ENCODE data around the gene RNU7-1. TPM values are rescaled to one million over a fixed set of nuclear protein-coding genes. Genes with fewer than 3 reads are reported as not detected.

RNU7-1 gene
- total and polyA plus RNA-seq, 10 of the 15 experiments (the other 5 are each of a cell fraction or from before 2014, with no cell fraction given) = not detected

DNA sequence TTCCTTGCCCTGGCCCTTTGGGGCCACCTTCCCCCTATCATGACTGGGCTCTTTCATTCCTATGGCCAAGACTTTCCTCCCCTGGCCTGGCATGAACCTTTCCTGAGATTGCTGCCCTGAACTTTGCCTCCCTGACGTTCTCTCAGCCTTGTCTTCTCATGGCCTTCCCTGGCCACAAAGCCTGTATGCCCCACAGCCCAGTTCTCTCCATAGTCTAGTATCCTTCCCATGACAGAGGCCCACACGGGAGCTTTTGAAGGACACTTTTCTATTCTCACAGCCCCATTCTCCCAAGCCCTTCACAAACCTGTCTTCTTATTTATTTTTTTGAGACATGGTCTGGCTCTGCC, 4.5 kb upstream of the RNU7-1 start:
- peaks cover 24% of the 10 kb centered on the region for H3K79me2 ChIP-seq (ENCODE audit: control insufficient read depth, insufficient read depth, low read length)
- ChIA-PET POLR2A (interaction anchor here (1.7 to 17.8 kb wide), 5 partner anchors 8 to 66 kb away, joined by 6 to 524 read pairs (median 7); partner anchors contain the start of genes ATN1 and SPSB2), SMC1A (ENCODE audit: uncharacterized antibody, unreplicated experiment) (interaction anchor here (1.3 to 1.5 kb wide), 2 partner anchors 23 to 70 kb away, joined by 3 to 4 read pairs; no protein-coding TSS in a partner anchor), RAD21 (ENCODE audit: unreplicated experiment) (interaction anchor here (0.9 to 1.9 kb wide), 4 partner anchors 12 to 88 kb away, joined by 3 to 5 read pairs (median 4); partner anchors contain the start of gene CDCA3), CTCF (interaction anchor here (0.7 to 8.6 kb wide), 7 partner anchors 15 to 87 kb away, joined by 3 to 111 read pairs (median 10); partner anchors contain the start of genes CDCA3, SPSB2 and USP5)
- TF ChIP-seq RAD51 (IDR thresholded peaks at IDR 0.05) (no peak), RCOR1 (conservative IDR thresholded peaks at IDR 0.05; ENCODE audit: low read depth, low read length) (no peak), SMC3 (IDR thresholded peaks at IDR 0.05; ENCODE audit: borderline replicate concordance, low read length) (no peak), E4F1 (IDR thresholded peaks at IDR 0.05; ENCODE audit: borderline replicate concordance, partially characterized antibody) (no peak), RELA (IDR thresholded peaks at IDR 0.05; ENCODE audit: borderline replicate concordance, partially characterized antibody) (no peak), ZNF217 (IDR thresholded peaks at IDR 0.05) (no peak), MTA3 (IDR thresholded peaks at IDR 0.05; ENCODE audit: borderline replicate concordance, low read length) (no peak), TCF3 (IDR thresholded peaks at IDR 0.05; ENCODE audit: borderline replicate concordance, insufficient read depth, low read depth, low read length) (no peak), HDGF (IDR thresholded peaks at IDR 0.05) (no peak), WRNIP1 (IDR thresholded peaks at IDR 0.05; ENCODE audit: borderline replicate concordance, low read depth, low read length) (no peak), TBL1XR1 (IDR thresholded peaks at IDR 0.05; ENCODE audit: low read depth, low read length) (no peak), SMAD5 (IDR thresholded peaks at IDR 0.05; ENCODE audit: low read depth) (no peak), KLF5 (IDR thresholded peaks at IDR 0.05; ENCODE audit: partially characterized antibody) (no peak)
- TF ChIP-seq, protein P1, sequence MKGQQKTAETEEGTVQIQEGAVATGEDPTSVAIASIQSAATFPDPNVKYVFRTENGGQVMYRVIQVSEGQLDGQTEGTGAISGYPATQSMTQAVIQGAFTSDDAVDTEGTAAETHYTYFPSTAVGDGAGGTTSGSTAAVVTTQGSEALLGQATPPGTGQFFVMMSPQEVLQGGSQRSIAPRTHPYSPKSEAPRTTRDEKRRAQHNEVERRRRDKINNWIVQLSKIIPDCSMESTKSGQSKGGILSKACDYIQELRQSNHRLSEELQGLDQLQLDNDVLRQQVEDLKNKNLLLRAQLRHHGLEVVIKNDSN (IDR thresholded peaks at IDR 0.05; ENCODE audit: borderline replicate concordance, extremely low read length, insufficient read depth, low read depth, low read length) = no peak
- peaks cover 5 to 6% of the 10 kb centered on the region in 2 experiments; a peak in 3 of 4 replicates for H3K36me3 ChIP-seq (ENCODE audit: control insufficient read depth in 2 of 2, insufficient read depth in 2 of 2, low read length in 1 of 2)
- peaks cover 11% of the 10 kb centered on the region; the same call in 1 of the 2 replicates for H3K4me1 ChIP-seq (ENCODE audit: control insufficient read depth, insufficient read depth, low read length)
- ATAC-seq (no peak), FAIRE-seq (no peak), DNase-seq (ENCODE audit: low read depth, low spot score) (no peak)
- WGBS (ENCODE audit: insufficient coverage, insufficient replicate concordance, low lambda C conversion rate, missing lambda C conversion rate) = 0% methylated on average over 2 of the region's 2 CpGs
- no peaks in the 10 kb centered on the region for H3K9me3 ChIP-seq (replicated peaks; ENCODE audit: control insufficient read depth, insufficient read depth, low read length)
- H4K20me1 ChIP-seq (ENCODE audit: control insufficient read depth, insufficient read depth) = no peaks in the 10 kb centered on the region
- H3K27me3 ChIP-seq (replicated peaks in 1 of 2; ENCODE audit: control insufficient read depth in 2 of 2, insufficient read depth in 2 of 2, low read length in 1 of 2) = no peaks in the 10 kb centered on the region
- H3K4me2 ChIP-seq (ENCODE audit: control insufficient read depth, insufficient read depth) = no peak overlapping the region
- no peak overlapping the region for H3K9ac ChIP-seq (ENCODE audit: control insufficient read depth, insufficient read depth, low read length)
- intact Hi-C loops (cut with micrococcal nuclease; ENCODE audit: unreplicated experiment) = loop anchor here (2.0 kb wide), 1 partner anchor 14 kb away; no protein-coding TSS in a partner anchor
- BruUV-seq (replicated peaks) = no TSS peak
- H2AFZ ChIP-seq (ENCODE audit: control insufficient read depth, low read depth, low read length) = no peak overlapping the region
- H3K27ac ChIP-seq (ENCODE audit: control insufficient read depth, insufficient read depth) = no peak overlapping the region
- H3K4me3 ChIP-seq = no peak overlapping the region
- in situ Hi-C loops (cut with MboI) = no loop called here

Data from GM12878 (cell line).